ENCODE data around the gene ARHGEF37. TPM values are rescaled to one million over a fixed set of nuclear protein-coding genes. Genes with fewer than 3 reads are reported as not detected.
"Not testable (repeated sequence)": the region's sequence is repeated elsewhere in the genome, so short reads cannot be mapped to it uniquely, and the experiment has no call there.

ARHGEF37 gene
- total RNA-seq, 1 donor from 2014 or later: 4.1 TPM

DNA sequence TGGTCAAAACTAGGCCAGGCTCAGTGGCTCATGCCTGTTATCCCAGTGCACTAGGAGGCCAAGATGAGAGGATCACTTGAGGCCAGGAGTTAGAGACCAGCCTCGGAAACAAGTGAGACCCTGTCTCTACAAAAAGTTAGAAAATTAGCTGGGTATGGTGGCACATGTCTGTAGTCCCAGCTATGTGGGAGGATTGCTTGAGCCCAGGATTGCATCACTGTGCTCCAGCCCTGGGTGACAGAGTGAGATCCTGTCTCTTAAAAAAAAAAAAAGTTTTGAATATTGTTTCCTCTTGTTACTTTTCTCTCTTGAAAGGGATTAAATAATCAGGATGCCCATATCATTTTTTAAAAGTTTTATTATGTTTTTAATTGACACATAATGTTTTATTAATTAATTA, 7.6 kb downstream of the ARHGEF37 start:
- no peak for DNase-seq (ENCODE audit: low read depth)
- no peaks in the 10 kb centered on the region for H3K27me3 ChIP-seq (ENCODE audit: control insufficient read depth, insufficient read depth, low read length)
- H3K4me3 ChIP-seq (ENCODE audit: low read depth, low read length): no peak overlapping the region
- no peaks in the 10 kb centered on the region for H3K36me3 ChIP-seq (ENCODE audit: control insufficient read depth, insufficient read depth, low read length)
- TF ChIP-seq, protein P1, sequence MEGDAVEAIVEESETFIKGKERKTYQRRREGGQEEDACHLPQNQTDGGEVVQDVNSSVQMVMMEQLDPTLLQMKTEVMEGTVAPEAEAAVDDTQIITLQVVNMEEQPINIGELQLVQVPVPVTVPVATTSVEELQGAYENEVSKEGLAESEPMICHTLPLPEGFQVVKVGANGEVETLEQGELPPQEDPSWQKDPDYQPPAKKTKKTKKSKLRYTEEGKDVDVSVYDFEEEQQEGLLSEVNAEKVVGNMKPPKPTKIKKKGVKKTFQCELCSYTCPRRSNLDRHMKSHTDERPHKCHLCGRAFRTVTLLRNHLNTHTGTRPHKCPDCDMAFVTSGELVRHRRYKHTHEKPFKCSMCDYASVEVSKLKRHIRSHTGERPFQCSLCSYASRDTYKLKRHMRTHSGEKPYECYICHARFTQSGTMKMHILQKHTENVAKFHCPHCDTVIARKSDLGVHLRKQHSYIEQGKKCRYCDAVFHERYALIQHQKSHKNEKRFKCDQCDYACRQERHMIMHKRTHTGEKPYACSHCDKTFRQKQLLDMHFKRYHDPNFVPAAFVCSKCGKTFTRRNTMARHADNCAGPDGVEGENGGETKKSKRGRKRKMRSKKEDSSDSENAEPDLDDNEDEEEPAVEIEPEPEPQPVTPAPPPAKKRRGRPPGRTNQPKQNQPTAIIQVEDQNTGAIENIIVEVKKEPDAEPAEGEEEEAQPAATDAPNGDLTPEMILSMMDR (IDR thresholded peaks at IDR 0.05; ENCODE audit: insufficient read depth, low read length, poor library complexity, severe bottlenecking): no peak

DNA sequence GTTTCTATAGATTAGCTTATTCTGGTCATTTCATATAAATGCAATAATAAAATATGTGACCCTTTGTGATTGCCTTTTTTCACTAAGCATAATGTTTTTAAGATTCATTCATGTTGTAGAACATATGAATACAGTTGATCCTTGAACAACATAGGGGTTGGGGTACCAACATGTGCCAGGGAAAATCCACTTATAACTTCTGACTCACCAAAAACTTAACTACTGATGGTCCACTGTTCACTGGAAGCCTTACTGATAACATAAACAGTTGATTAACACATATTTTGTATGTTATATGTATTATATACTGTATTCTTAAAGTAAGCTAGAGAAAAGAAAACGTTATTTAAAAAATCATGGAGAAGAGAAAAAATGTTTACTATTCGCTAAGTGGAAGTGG, 12.1 kb downstream of the ARHGEF37 start:
- TF ChIP-seq, protein P1 (IDR thresholded peaks at IDR 0.05; ENCODE audit: insufficient read depth, low read length, poor library complexity, severe bottlenecking): no peak
- H3K36me3 ChIP-seq (ENCODE audit: control insufficient read depth, insufficient read depth, low read length): no peaks in the 10 kb centered on the region
- no peak overlapping the region for H3K4me3 ChIP-seq (ENCODE audit: low read depth, low read length)
- DNase-seq (ENCODE audit: low read depth): no peak
- no peaks in the 10 kb centered on the region for H3K27me3 ChIP-seq (ENCODE audit: control insufficient read depth, insufficient read depth, low read length)

DNA sequence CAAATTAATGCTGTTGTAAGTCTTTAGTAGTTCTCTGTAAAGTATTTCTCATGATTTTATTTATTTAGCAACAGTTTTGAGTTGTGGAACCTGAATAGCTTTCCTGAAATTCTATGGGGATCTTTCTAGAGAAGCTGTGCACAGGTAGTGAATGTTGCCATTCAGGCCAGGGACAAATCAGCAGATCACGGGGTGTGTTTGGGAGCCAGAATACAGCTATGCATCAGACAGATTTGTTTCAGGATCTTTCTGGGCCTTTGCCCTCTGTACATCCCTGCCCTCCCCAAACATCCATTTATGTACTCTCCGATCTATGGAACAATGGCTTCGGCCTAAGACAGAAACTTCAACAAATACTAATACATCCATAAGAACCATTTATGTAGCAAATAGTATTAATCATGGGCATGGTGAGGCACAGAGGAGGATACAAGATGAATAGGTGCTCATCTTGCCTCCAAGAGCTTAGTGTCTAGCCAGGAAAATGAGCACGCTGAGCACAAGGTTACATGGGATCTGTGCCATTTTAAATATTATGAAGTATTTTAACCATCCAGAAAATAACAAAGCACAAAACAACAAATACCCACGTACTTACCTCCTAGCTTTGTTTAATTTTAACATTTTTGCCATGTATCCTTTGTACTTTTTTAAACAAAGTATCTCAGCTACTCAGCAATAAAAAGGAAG, 13.1 kb downstream of the ARHGEF37 start:
- Histone ChIP-seq H3K4me3 (ENCODE audit: low read depth, low read length) (no peak overlapping the region), H3K36me3 (ENCODE audit: control insufficient read depth, insufficient read depth, low read length) (no peaks in the 10 kb centered on the region), H3K27me3 (ENCODE audit: control insufficient read depth, insufficient read depth, low read length) (no peaks in the 10 kb centered on the region)
- DNase-seq (ENCODE audit: low read depth): no peak
- TF ChIP-seq, protein P1 (IDR thresholded peaks at IDR 0.05; ENCODE audit: insufficient read depth, low read length, poor library complexity, severe bottlenecking): no peak

DNA sequence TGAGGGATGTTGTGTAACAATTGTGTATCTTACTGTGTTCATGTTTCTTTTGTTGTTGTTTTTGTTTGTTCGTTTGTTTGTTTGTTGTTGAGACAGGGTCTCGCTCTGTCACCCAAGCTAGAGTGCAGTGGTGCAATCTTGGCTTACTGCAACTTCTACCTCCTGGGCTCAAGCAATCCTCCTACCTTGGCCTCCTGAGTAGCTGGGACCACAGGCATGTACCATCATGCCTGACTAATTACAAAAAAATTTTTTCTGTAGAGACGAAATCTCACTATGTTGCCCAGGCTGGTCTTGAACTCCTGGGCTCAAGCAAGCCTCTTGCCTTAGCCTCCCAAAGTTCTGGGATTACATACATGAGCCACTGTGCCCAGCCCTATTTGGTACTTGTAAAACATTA, 13.8 kb downstream of the ARHGEF37 start:
- H3K4me3 ChIP-seq (ENCODE audit: low read depth, low read length); DNase-seq (ENCODE audit: low read depth); H3K36me3 ChIP-seq (ENCODE audit: control insufficient read depth, insufficient read depth, low read length); H3K27me3 ChIP-seq (ENCODE audit: control insufficient read depth, insufficient read depth, low read length): not testable (repeated sequence)

DNA sequence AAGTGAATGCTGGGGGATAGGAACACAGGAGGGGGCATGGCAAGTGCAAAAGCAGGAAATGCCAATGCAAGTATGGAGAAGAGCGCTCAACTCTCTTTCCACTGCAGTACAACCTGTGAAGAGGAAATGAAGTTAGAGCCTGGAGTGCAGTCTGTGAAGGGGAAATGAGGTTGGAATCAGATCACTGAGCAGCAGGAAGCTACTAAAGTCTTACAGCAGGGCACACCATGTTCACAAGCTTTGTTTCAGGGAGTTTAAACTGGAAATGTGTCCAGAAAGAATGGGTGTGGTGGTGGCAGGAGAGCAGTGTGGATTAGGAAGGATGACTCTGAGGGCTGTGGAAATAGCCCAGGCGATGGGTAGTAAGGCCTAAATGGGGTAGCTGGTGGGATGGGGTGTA, 15.4 kb downstream of the ARHGEF37 start:
- TF ChIP-seq, protein P1 (IDR thresholded peaks at IDR 0.05; ENCODE audit: insufficient read depth, low read length, poor library complexity, severe bottlenecking): no peak
- H3K4me3 ChIP-seq (ENCODE audit: low read depth, low read length): no peak overlapping the region
- H3K36me3 ChIP-seq (ENCODE audit: control insufficient read depth, insufficient read depth, low read length): no peaks in the 10 kb centered on the region
- no peak for DNase-seq (ENCODE audit: low read depth)
- no peaks in the 10 kb centered on the region for H3K27me3 ChIP-seq (ENCODE audit: control insufficient read depth, insufficient read depth, low read length)

DNA sequence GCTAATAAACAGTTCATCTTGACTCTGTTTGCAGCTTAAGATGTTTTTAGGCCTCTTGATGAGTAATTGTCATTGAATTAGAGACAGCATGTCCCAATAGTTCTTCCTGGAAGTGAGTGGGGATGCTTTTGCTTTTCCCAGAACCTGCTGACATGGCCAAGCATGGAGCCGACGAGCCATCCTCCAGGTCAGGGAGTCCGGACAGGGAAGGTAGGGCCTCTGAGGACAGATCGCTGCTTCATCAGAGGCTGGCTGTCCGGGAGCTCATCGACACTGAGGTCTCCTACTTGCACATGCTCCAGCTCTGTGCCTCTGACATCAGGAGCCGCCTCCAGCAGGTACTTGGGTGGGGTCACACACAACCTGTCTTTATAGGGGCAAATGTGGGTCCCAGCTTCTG, 16.3 kb downstream of the ARHGEF37 start:
- TF ChIP-seq, protein P1 (IDR thresholded peaks at IDR 0.05; ENCODE audit: insufficient read depth, low read length, poor library complexity, severe bottlenecking): no peak
- DNase-seq (ENCODE audit: low read depth): no peak
- Histone ChIP-seq H3K27me3 (ENCODE audit: control insufficient read depth, insufficient read depth, low read length) (no peaks in the 10 kb centered on the region), H3K36me3 (ENCODE audit: control insufficient read depth, insufficient read depth, low read length) (no peaks in the 10 kb centered on the region), H3K4me3 (ENCODE audit: low read depth, low read length) (no peak overlapping the region)

DNA sequence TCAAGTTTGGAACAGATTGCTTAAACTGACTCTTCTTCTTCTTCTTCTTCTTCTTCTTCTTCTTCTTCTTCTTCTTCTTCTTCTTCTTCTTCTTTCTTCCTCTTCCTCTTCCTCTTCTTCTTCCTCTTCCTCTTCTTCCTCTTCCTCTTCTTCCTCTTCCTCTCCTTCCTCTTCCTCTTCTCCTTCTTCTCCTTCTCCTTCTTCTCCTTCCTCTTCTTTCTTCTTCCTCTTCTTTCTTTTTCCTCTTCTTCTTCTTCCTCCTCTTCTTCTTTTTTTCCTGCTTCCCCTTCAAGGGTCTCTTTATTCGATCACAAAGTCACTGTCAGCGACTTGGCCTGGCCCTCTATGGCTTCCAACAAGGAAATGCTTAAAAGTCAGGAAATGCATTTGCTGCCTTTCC, 16.9 kb downstream of the ARHGEF37 start:
- not testable (repeated sequence) for H3K36me3 ChIP-seq (ENCODE audit: control insufficient read depth, insufficient read depth, low read length); H3K27me3 ChIP-seq (ENCODE audit: control insufficient read depth, insufficient read depth, low read length); H3K4me3 ChIP-seq (ENCODE audit: low read depth, low read length); DNase-seq (ENCODE audit: low read depth)

Measured in kidney epithelial cell (primary cell).